ENCODE measurements around the gene CCNC. TPM values are rescaled to one million over a fixed set of nuclear protein-coding genes. Genes with fewer than 3 reads are reported as not detected.

The CCNC gene
- total RNA-seq, 1 donor from 2014 or later = 51.8 TPM

GRCh38 chr6:99614430-99615186, 46.1 kb upstream of the CCNC start:
- peak overlapping the region; percentile 76 for H3K4me2 ChIP-seq (ENCODE audit: low read length)
- DNase-seq (ENCODE audit: low read depth) (no peak), FAIRE-seq (no peak)
- H3K9me3 Mint-ChIP-seq (ENCODE audit: unreplicated experiment) = peaks cover 10% of the 10 kb centered on the region
- peak overlapping the region; percentile 5 for H3K4me3 ChIP-seq (ENCODE audit: insufficient read depth, low read depth, low read length)
- no peak overlapping the region for H3K27ac ChIP-seq (ENCODE audit: low read depth, low read length)
- no peaks in the 10 kb centered on the region for H3K4me1 Mint-ChIP-seq (ENCODE audit: low read depth, unreplicated experiment)
- H3K79me2 ChIP-seq (ENCODE audit: insufficient read depth, low read length) = no peaks in the 10 kb centered on the region
- no peaks in the 10 kb centered on the region for H3K36me3 Mint-ChIP-seq (ENCODE audit: low read depth, unreplicated experiment)
- H3K4me1 ChIP-seq (ENCODE audit: insufficient read depth, low read length) = peaks cover 8% of the 10 kb centered on the region
- H3K4me3 Mint-ChIP-seq (ENCODE audit: unreplicated experiment) = no peak overlapping the region
- peak overlapping the region; percentile 80 for H2AFZ ChIP-seq (ENCODE audit: low read depth, low read length)
- no peak overlapping the region for H3K9ac ChIP-seq (ENCODE audit: low read length)
- H3K9me3 ChIP-seq (ENCODE audit: insufficient read depth, low read depth, low read length) = peaks cover 5% of the 10 kb centered on the region
- no peaks in the 10 kb centered on the region for H3K36me3 ChIP-seq (ENCODE audit: insufficient read depth, low read length)
- H3K27me3 Mint-ChIP-seq (ENCODE audit: low read depth, unreplicated experiment) = peaks cover 83% of the 10 kb centered on the region
- H3K27me3 ChIP-seq (ENCODE audit: insufficient read depth, low read length) = peaks cover 92% of the 10 kb centered on the region
- H3K27ac Mint-ChIP-seq (ENCODE audit: unreplicated experiment) = peak overlapping the region; percentile 66
- peak; percentile 85 for TF ChIP-seq EZH2 (IDR thresholded peaks at IDR 0.05; ENCODE audit: insufficient read depth, low read length)
- TF ChIP-seq, protein P1, sequence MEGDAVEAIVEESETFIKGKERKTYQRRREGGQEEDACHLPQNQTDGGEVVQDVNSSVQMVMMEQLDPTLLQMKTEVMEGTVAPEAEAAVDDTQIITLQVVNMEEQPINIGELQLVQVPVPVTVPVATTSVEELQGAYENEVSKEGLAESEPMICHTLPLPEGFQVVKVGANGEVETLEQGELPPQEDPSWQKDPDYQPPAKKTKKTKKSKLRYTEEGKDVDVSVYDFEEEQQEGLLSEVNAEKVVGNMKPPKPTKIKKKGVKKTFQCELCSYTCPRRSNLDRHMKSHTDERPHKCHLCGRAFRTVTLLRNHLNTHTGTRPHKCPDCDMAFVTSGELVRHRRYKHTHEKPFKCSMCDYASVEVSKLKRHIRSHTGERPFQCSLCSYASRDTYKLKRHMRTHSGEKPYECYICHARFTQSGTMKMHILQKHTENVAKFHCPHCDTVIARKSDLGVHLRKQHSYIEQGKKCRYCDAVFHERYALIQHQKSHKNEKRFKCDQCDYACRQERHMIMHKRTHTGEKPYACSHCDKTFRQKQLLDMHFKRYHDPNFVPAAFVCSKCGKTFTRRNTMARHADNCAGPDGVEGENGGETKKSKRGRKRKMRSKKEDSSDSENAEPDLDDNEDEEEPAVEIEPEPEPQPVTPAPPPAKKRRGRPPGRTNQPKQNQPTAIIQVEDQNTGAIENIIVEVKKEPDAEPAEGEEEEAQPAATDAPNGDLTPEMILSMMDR (IDR thresholded peaks at IDR 0.05; ENCODE audit: insufficient read depth, low read depth, low read length) = no peak
- H4K20me1 ChIP-seq (ENCODE audit: insufficient read depth, low read length) = no peaks in the 10 kb centered on the region

GRCh38 chr6:99613705-99614429, 45.4 kb upstream of the CCNC start:
- Histone ChIP-seq H3K4me3 (ENCODE audit: insufficient read depth, low read depth, low read length) (peak overlapping the region; percentile 5), H3K27me3 (ENCODE audit: insufficient read depth, low read length) (peaks cover 92% of the 10 kb centered on the region), H3K9ac (ENCODE audit: low read length) (no peak overlapping the region), H3K4me2 (ENCODE audit: low read length) (peak overlapping the region; percentile 76), H3K36me3 (ENCODE audit: insufficient read depth, low read length) (no peaks in the 10 kb centered on the region), H4K20me1 (ENCODE audit: insufficient read depth, low read length) (no peaks in the 10 kb centered on the region), H2AFZ (ENCODE audit: low read depth, low read length) (peak overlapping the region; percentile 80), H3K27ac (ENCODE audit: low read depth, low read length) (no peak overlapping the region), H3K79me2 (ENCODE audit: insufficient read depth, low read length) (no peaks in the 10 kb centered on the region), H3K4me1 (ENCODE audit: insufficient read depth, low read length) (peaks cover 8% of the 10 kb centered on the region), H3K9me3 (ENCODE audit: insufficient read depth, low read depth, low read length) (peaks cover 8% of the 10 kb centered on the region)
- H3K27me3 Mint-ChIP-seq (ENCODE audit: low read depth, unreplicated experiment) = peaks cover 83% of the 10 kb centered on the region
- FAIRE-seq (no peak), DNase-seq (ENCODE audit: low read depth) (no peak)
- no peak overlapping the region for H3K4me3 Mint-ChIP-seq (ENCODE audit: unreplicated experiment)
- no peaks in the 10 kb centered on the region for H3K4me1 Mint-ChIP-seq (ENCODE audit: low read depth, unreplicated experiment)
- H3K9me3 Mint-ChIP-seq (ENCODE audit: unreplicated experiment) = peaks cover 13% of the 10 kb centered on the region
- H3K36me3 Mint-ChIP-seq (ENCODE audit: low read depth, unreplicated experiment) = no peaks in the 10 kb centered on the region
- TF ChIP-seq EZH2 (IDR thresholded peaks at IDR 0.05; ENCODE audit: insufficient read depth, low read length) = peak; percentile 76
- TF ChIP-seq, protein P1 (IDR thresholded peaks at IDR 0.05; ENCODE audit: insufficient read depth, low read depth, low read length) = no peak
- H3K27ac Mint-ChIP-seq (ENCODE audit: unreplicated experiment) = no peak overlapping the region

GRCh38 chr6:99613409-99613704, 44.9 kb upstream of the CCNC start:
- peaks cover 85% of the 10 kb centered on the region for H3K27me3 Mint-ChIP-seq (ENCODE audit: low read depth, unreplicated experiment)
- no peaks in the 10 kb centered on the region for H3K4me1 Mint-ChIP-seq (ENCODE audit: low read depth, unreplicated experiment)
- Histone ChIP-seq H3K79me2 (ENCODE audit: insufficient read depth, low read length) (no peaks in the 10 kb centered on the region), H3K36me3 (ENCODE audit: insufficient read depth, low read length) (no peaks in the 10 kb centered on the region), H2AFZ (ENCODE audit: low read depth, low read length) (peak overlapping the region; percentile 51), H3K27ac (ENCODE audit: low read depth, low read length) (no peak overlapping the region), H3K4me3 (ENCODE audit: insufficient read depth, low read depth, low read length) (no peak overlapping the region), H3K9ac (ENCODE audit: low read length) (no peak overlapping the region), H3K9me3 (ENCODE audit: insufficient read depth, low read depth, low read length) (peaks cover 8% of the 10 kb centered on the region), H4K20me1 (ENCODE audit: insufficient read depth, low read length) (no peaks in the 10 kb centered on the region), H3K4me1 (ENCODE audit: insufficient read depth, low read length) (peaks cover 8% of the 10 kb centered on the region), H3K27me3 (ENCODE audit: insufficient read depth, low read length) (peaks cover 92% of the 10 kb centered on the region), H3K4me2 (ENCODE audit: low read length) (peak overlapping the region; percentile 76)
- H3K9me3 Mint-ChIP-seq (ENCODE audit: unreplicated experiment) = peaks cover 13% of the 10 kb centered on the region
- no peak for FAIRE-seq
- DNase-seq (ENCODE audit: low read depth) = no peak
- no peaks in the 10 kb centered on the region for H3K36me3 Mint-ChIP-seq (ENCODE audit: low read depth, unreplicated experiment)
- H3K27ac Mint-ChIP-seq (ENCODE audit: unreplicated experiment) = no peak overlapping the region
- H3K4me3 Mint-ChIP-seq (ENCODE audit: unreplicated experiment) = no peak overlapping the region
- TF ChIP-seq, protein P1 (IDR thresholded peaks at IDR 0.05; ENCODE audit: insufficient read depth, low read depth, low read length) = no peak
- peak; percentile 3 for TF ChIP-seq EZH2 (IDR thresholded peaks at IDR 0.05; ENCODE audit: insufficient read depth, low read length)

Measured in astrocyte (in vitro differentiated cells and primary cell).